OCI-LY1 (cell line): ENCODE results near the gene ZNF385C.

Experiments
- EZH2 ChIP-seq: fragments of 200-600 bp; sonication (generic), shearing (Covaris generic); IDR thresholded peaks from 2 replicates; pipeline ENCODE4 v1.8.0; 2017; ENCODE audit warnings: borderline replicate concordance, mixed run types, mild to moderate bottlenecking, antibody characterized with exemption, low read length, moderate library complexity, mixed read lengths
- TF ChIP-seq, protein P1 (sequence below): fragments of 200-600 bp; sonication (generic), shearing (Covaris generic); IDR thresholded peaks from 2 replicates; pipeline ENCODE4 v1.5.1; 2017; ENCODE audit warnings: mild to moderate bottlenecking, antibody characterized with exemption, low read length, moderate library complexity, mixed read lengths

DNA sequence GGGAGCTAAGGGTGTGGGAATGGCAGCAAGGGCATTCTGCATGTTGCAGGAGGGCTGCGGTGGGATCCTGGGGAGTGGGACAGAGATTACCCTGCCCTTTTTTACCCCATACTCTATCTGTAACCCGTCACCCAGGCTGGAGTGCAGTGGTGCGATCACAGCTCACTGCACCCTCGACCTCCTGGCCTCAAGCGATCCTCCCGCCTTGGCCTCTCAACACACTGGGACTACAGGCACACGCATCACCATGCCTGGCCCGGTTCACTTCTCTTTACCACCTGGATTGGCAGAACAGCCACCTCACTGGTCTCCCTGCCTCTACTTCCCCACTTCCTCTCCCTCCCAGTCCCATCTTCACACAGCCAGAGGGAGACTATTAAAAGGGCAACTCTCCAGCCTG, 9.5 kb downstream of the ZNF385C start:
- TF ChIP-seq, protein P1, sequence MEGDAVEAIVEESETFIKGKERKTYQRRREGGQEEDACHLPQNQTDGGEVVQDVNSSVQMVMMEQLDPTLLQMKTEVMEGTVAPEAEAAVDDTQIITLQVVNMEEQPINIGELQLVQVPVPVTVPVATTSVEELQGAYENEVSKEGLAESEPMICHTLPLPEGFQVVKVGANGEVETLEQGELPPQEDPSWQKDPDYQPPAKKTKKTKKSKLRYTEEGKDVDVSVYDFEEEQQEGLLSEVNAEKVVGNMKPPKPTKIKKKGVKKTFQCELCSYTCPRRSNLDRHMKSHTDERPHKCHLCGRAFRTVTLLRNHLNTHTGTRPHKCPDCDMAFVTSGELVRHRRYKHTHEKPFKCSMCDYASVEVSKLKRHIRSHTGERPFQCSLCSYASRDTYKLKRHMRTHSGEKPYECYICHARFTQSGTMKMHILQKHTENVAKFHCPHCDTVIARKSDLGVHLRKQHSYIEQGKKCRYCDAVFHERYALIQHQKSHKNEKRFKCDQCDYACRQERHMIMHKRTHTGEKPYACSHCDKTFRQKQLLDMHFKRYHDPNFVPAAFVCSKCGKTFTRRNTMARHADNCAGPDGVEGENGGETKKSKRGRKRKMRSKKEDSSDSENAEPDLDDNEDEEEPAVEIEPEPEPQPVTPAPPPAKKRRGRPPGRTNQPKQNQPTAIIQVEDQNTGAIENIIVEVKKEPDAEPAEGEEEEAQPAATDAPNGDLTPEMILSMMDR, result no peak
- TF ChIP-seq EZH2, result no peak
